SK-N-SH (cell line): ENCODE results near the gene ARHGAP21. TPM values are rescaled to one million over a fixed set of nuclear protein-coding genes. Genes with fewer than 3 reads are reported as not detected.

Experiments used
- CTCF ChIA-PET: fragments of 300-600, 350-600 bp; formaldehyde crosslinking; extraction: SDS; loops from one replicate; lab custom pipeline; 2021; lab: Yijun Ruan, JAX
- POLR2A ChIA-PET: fragments of 350-600 bp; sonication (Branson Sonifier 250); formaldehyde crosslinking; extraction: SDS; loops from one replicate; lab custom pipeline; 2020; ENCODE audit warnings: antibody characterized with exemption, inconsistent platforms; lab: Yijun Ruan, JAX
- DNase-seq: peaks from one replicate; pipeline ENCODE4 v3.0.0; 2012
- H2AFZ ChIP-seq: fragments of 200-600 bp; sonication (generic); 2 replicates; pipeline ENCODE4 v1.8.1; 2016; ENCODE audit warnings: antibody characterized with exemption, mild to moderate bottlenecking, low read depth
- H3F3A ChIP-seq: fragments of 200-600 bp; sonication (generic); replicated peaks from 2 replicates; pipeline ENCODE3; 2016; ENCODE audit warnings: antibody characterized with exemption, mild to moderate bottlenecking; ENCODE audit not compliant: insufficient read depth
- H3K27ac ChIP-seq, 2 experiments: fragments of 200-500 bp in 1 of 2; fragments of 200-600 bp in 1 of 2; sonication (Bioruptor generic) in 1 of 2; sonication (generic), shearing (Covaris generic) in 1 of 2; 2 replicates each; pipeline versions ENCODE4 v1.5.1 to v1.6.1; 2014 to 2016; ENCODE audit warnings: low read depth in 2 of 2, inconsistent platforms in 1 of 2, low read length in 1 of 2, mild to moderate bottlenecking in 1 of 2, mixed read lengths in 1 of 2
- H3K27me3 ChIP-seq: fragments of 200-600 bp; sonication (generic), shearing (Covaris generic); 2 replicates; pipeline ENCODE4 v1.6.1; 2016; ENCODE audit warnings: mixed run types; ENCODE audit not compliant: insufficient read depth
- H3K36me3 ChIP-seq, 2 experiments: fragments of 200-500 bp in 1 of 2; fragments of 200-600 bp in 1 of 2; sonication (Bioruptor generic) in 1 of 2; sonication (generic) in 1 of 2; replicated peaks in 1 of 2; 2 replicates each; pipeline versions ENCODE3 to v1.5.1; 2014 to 2016; ENCODE audit warnings: low read length in 1 of 2, mild to moderate bottlenecking in 1 of 2; ENCODE audit not compliant: insufficient read depth in 2 of 2, control insufficient read depth in 1 of 2
- H3K4me1 ChIP-seq, 2 experiments: fragments of 200-500 bp in 1 of 2; fragments of 200-600 bp in 1 of 2; sonication (Bioruptor generic) in 1 of 2; sonication (generic), shearing (Covaris generic) in 1 of 2; 2 replicates each; pipeline versions ENCODE4 v1.5.1 to v1.6.1; 2014 to 2016; ENCODE audit warnings: low read depth in 1 of 2, low read length in 1 of 2, mixed run types in 1 of 2; ENCODE audit not compliant: insufficient read depth in 2 of 2, control insufficient read depth in 1 of 2
- H3K4me2 ChIP-seq: fragments of 200-600 bp; sonication (generic), shearing (Covaris generic); 2 replicates; pipeline ENCODE4 v1.6.1; 2017; ENCODE audit warnings: mixed run types
- H3K4me3 ChIP-seq, 2 experiments: fragments of 200-500 bp in 1 of 2; fragments of 200-600 bp in 1 of 2; sonication (Bioruptor generic) in 1 of 2; sonication (generic), shearing (Covaris generic) in 1 of 2; 2 replicates each; pipeline versions ENCODE4 v1.5.1 to v1.8.1; 2014 to 2016; ENCODE audit warnings: low read depth in 2 of 2, inconsistent platforms in 1 of 2, low read length in 1 of 2, mild to moderate bottlenecking in 1 of 2, mixed read lengths in 1 of 2, moderate library complexity in 1 of 2
- H3K79me2 ChIP-seq: fragments of 200-600 bp; sonication (generic); 2 replicates; pipeline ENCODE4 v1.8.1; 2017; ENCODE audit warnings: mild to moderate bottlenecking; ENCODE audit not compliant: insufficient read depth
- H3K9ac ChIP-seq: fragments of 200-600 bp; sonication (generic); 2 replicates; pipeline ENCODE4 v1.6.1; 2017; ENCODE audit warnings: mixed run types
- H3K9me2 ChIP-seq: fragments of 200-600 bp; sonication (generic); 2 replicates; pipeline ENCODE4 v1.6.1; 2017; ENCODE audit warnings: mixed run types
- H3K9me3 ChIP-seq: fragments of 200-600 bp; sonication (generic); 2 replicates; pipeline ENCODE4 v1.6.1; 2017; ENCODE audit warnings: mixed run types, mild to moderate bottlenecking, moderate library complexity
- H4K20me1 ChIP-seq: fragments of 200-600 bp; sonication (generic); 2 replicates; pipeline ENCODE4 v1.6.1; 2017; ENCODE audit warnings: mild to moderate bottlenecking, mixed run types; ENCODE audit not compliant: insufficient read depth
- ELF1 ChIP-seq: IDR thresholded peaks from 2 replicates; pipeline ENCODE4 v1.4.0; 2012
- EP300 ChIP-seq, 2 experiments: IDR thresholded peaks; 2 replicates each; pipeline versions ENCODE4 v1.4.0 to v1.6.1; 2012; ENCODE audit warnings: borderline replicate concordance in 1 of 2, low read depth in 1 of 2, low read length in 1 of 2
- EZH2phosphoT487 ChIP-seq: fragments of 200-600 bp; sonication (generic); IDR thresholded peaks from 2 replicates; pipeline ENCODE4 v1.6.1; 2017; ENCODE audit warnings: low read depth, mixed run types, mild to moderate bottlenecking, antibody characterized with exemption, moderate library complexity, borderline replicate concordance
- FOSL2 ChIP-seq: IDR thresholded peaks from 2 replicates; pipeline ENCODE4 v1.4.0; 2012; ENCODE audit warnings: low read depth, mild to moderate bottlenecking, moderate library complexity, borderline replicate concordance
- FOXJ3 ChIP-seq: sonication (generic); formaldehyde crosslinking; IDR thresholded peaks from 2 replicates; pipeline ENCODE4 v1.5.1; 2020; ENCODE audit warnings: mild to moderate bottlenecking, missing genetic modification reagents
- FOXM1 ChIP-seq: IDR thresholded peaks from 2 replicates; pipeline ENCODE4 v1.4.0; 2012; ENCODE audit warnings: low read depth, mild to moderate bottlenecking
- GABPA ChIP-seq: IDR thresholded peaks from 2 replicates; pipeline ENCODE4 v1.4.0; 2012; ENCODE audit warnings: low read depth, mild to moderate bottlenecking
- GATA2 ChIP-seq: sonication (generic); formaldehyde crosslinking; IDR thresholded peaks from 2 replicates; pipeline ENCODE4 v1.5.0; 2020; ENCODE audit warnings: mild to moderate bottlenecking, missing genetic modification reagents
- JUND ChIP-seq: IDR thresholded peaks from 2 replicates; pipeline ENCODE4 v1.4.0; 2012
- MAX ChIP-seq: IDR thresholded peaks from 2 replicates; pipeline ENCODE4 v1.4.0; 2012; ENCODE audit warnings: low read depth
- MEF2A ChIP-seq: IDR thresholded peaks from 2 replicates; pipeline ENCODE4 v1.4.0; 2012; ENCODE audit warnings: low read depth, borderline replicate concordance
- MXI1 ChIP-seq: IDR thresholded peaks from 2 replicates; pipeline ENCODE4 v1.6.1; 2012; ENCODE audit warnings: mild to moderate bottlenecking, low read depth, low read length, improper control_type of control experiment
- NFIC ChIP-seq: IDR thresholded peaks from 2 replicates; pipeline ENCODE4 v1.4.0; 2012; ENCODE audit warnings: borderline replicate concordance
- RAD21 ChIP-seq: IDR thresholded peaks from 2 replicates; pipeline ENCODE4 v1.6.1; 2012; ENCODE audit warnings: mild to moderate bottlenecking, low read length
- RFX5 ChIP-seq: IDR thresholded peaks from 2 replicates; pipeline ENCODE4 v1.6.1; 2012; ENCODE audit warnings: mild to moderate bottlenecking, improper control_type of control experiment, low read length
- RXRA ChIP-seq: IDR thresholded peaks from 2 replicates; pipeline ENCODE4 v1.4.0; 2012; ENCODE audit warnings: low read depth, mild to moderate bottlenecking, borderline replicate concordance
- SIN3A ChIP-seq: IDR thresholded peaks from 2 replicates; pipeline ENCODE4 v1.6.1; 2012; ENCODE audit warnings: low read depth, mild to moderate bottlenecking, low read length, moderate library complexity, borderline replicate concordance
- SMC3 ChIP-seq: IDR thresholded peaks from 2 replicates; pipeline ENCODE4 v1.6.1; 2012; ENCODE audit warnings: low read depth, low read length, improper control_type of control experiment
- TCF12 ChIP-seq: IDR thresholded peaks from 2 replicates; pipeline ENCODE4 v1.4.0; 2012
- TEAD4 ChIP-seq: IDR thresholded peaks from 2 replicates; pipeline ENCODE4 v1.4.0; 2012; ENCODE audit warnings: mild to moderate bottlenecking, borderline replicate concordance; ENCODE audit not compliant: insufficient read depth
- WGBS: methylation state at CpG from one replicate; pipeline ENCODE4 v1.1.6; 2017; ENCODE audit warnings: low lambda C conversion rate; 5-methylcytosine and 5-hydroxymethylcytosine counted together
- polyA plus RNA-seq, 3 experiments: library from polyadenylated mRNA; depleted of rRNA; stranded (reverse); fragments of >200 nt; gene quantifications; 2 replicates each; pipeline ENCODE4 v1.2.3, GENCODE V29; 2012
- TF ChIP-seq, protein P1 (sequence below): IDR thresholded peaks from 2 replicates; pipeline ENCODE4 v1.4.0; 2012; ENCODE audit warnings: low read depth, borderline replicate concordance
- TF ChIP-seq, protein P2 (sequence below): IDR thresholded peaks from 2 replicates; pipeline ENCODE4; 2012
- TF ChIP-seq, protein P3 (sequence below): fragments of 200-600 bp; sonication (generic); IDR thresholded peaks from 2 replicates; pipeline ENCODE4 v1.6.1; 2017; ENCODE audit warnings: antibody characterized with exemption, mild to moderate bottlenecking, moderate library complexity
- TF ChIP-seq, protein P4 (sequence below): IDR thresholded peaks from 2 replicates; pipeline ENCODE4 v1.4.0; 2012; ENCODE audit warnings: low read depth, borderline replicate concordance

The ARHGAP21 gene
- polyA plus RNA-seq, 1 of the 3 experiments (the other 2 are of a cell fraction) = 27.8 TPM

GRCh38 chr10:24639124-24639523, 84.6 kb downstream of the ARHGAP21 start (continued):
- TF ChIP-seq, protein P1, sequence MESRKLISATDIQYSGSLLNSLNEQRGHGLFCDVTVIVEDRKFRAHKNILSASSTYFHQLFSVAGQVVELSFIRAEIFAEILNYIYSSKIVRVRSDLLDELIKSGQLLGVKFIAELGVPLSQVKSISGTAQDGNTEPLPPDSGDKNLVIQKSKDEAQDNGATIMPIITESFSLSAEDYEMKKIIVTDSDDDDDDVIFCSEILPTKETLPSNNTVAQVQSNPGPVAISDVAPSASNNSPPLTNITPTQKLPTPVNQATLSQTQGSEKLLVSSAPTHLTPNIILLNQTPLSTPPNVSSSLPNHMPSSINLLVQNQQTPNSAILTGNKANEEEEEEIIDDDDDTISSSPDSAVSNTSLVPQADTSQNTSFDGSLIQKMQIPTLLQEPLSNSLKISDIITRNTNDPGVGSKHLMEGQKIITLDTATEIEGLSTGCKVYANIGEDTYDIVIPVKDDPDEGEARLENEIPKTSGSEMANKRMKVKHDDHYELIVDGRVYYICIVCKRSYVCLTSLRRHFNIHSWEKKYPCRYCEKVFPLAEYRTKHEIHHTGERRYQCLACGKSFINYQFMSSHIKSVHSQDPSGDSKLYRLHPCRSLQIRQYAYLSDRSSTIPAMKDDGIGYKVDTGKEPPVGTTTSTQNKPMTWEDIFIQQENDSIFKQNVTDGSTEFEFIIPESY = no peak
- TF ChIP-seq RAD21 (no peak), FOXM1 (no peak), GATA2 (CRISPR knock-in tag) (no peak), TCF12 (no peak), GABPA (no peak), EP300 (IDR thresholded peaks at IDR 0.05; ENCODE audit: borderline replicate concordance in 1 of 2, low read depth in 1 of 2, low read length in 1 of 2) (no peak), MEF2A (no peak), RFX5 (no peak), MXI1 (no peak), TEAD4 (no peak)
- TF ChIP-seq, protein P2, sequence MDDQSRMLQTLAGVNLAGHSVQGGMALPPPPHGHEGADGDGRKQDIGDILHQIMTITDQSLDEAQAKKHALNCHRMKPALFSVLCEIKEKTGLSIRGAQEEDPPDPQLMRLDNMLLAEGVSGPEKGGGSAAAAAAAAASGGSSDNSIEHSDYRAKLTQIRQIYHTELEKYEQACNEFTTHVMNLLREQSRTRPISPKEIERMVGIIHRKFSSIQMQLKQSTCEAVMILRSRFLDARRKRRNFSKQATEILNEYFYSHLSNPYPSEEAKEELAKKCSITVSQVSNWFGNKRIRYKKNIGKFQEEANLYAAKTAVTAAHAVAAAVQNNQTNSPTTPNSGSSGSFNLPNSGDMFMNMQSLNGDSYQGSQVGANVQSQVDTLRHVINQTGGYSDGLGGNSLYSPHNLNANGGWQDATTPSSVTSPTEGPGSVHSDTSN = no peak
- TF ChIP-seq, protein P3, sequence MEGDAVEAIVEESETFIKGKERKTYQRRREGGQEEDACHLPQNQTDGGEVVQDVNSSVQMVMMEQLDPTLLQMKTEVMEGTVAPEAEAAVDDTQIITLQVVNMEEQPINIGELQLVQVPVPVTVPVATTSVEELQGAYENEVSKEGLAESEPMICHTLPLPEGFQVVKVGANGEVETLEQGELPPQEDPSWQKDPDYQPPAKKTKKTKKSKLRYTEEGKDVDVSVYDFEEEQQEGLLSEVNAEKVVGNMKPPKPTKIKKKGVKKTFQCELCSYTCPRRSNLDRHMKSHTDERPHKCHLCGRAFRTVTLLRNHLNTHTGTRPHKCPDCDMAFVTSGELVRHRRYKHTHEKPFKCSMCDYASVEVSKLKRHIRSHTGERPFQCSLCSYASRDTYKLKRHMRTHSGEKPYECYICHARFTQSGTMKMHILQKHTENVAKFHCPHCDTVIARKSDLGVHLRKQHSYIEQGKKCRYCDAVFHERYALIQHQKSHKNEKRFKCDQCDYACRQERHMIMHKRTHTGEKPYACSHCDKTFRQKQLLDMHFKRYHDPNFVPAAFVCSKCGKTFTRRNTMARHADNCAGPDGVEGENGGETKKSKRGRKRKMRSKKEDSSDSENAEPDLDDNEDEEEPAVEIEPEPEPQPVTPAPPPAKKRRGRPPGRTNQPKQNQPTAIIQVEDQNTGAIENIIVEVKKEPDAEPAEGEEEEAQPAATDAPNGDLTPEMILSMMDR = no peak

DNA sequence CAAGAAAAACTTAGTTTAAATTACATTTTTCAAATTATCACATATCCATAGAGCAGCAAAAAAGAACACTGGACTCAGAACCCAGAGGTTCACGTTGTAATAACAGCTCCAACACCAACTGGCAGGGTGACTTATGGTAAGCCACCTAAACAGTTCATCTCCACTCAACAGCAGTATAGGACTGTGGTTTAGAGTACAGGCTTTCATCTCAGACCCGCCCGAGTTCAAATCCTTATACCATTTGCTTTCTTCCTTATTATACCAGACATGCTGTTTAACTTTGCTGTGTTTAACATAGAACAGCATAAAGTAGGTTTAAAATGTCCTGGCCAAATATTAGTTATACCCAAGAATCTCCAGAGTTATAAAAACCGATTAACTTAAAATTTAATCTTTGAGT, 97.9 kb downstream of the ARHGAP21 start:
- Histone ChIP-seq H3K9ac (no peak overlapping the region), H3K4me3 (no peak overlapping the region), H3K4me2 (no peak overlapping the region), H3F3A (peaks cover 10% of the 10 kb centered on the region), H4K20me1 (0 out of 2 replicates have a peak, but pooled peaks cover 5% of the 10 kb centered on the region), H3K79me2 (0 out of 2 replicates have a peak, but pooled peaks cover 5% of the 10 kb centered on the region), H3K36me3 (peaks cover 6 to 23% of the 10 kb centered on the region in 2 experiments), H3K27ac (no peak overlapping the region), H3K9me3 (no peaks in the 10 kb centered on the region), H3K4me1 (peaks cover 0 to 8% of the 10 kb centered on the region in 2 experiments; a peak in 2 of 4 replicates), H3K27me3 (no peaks in the 10 kb centered on the region), H2AFZ (no peak overlapping the region), H3K9me2 (no peaks in the 10 kb centered on the region)
- POLR2A ChIA-PET = no interaction called here
- no peak for TF ChIP-seq SIN3A
- no peak for TF ChIP-seq SMC3
- TF ChIP-seq FOSL2 = no peak
- no peak for TF ChIP-seq RFX5
- no peak for TF ChIP-seq MEF2A
- TF ChIP-seq FOXJ3 (CRISPR knock-in tag) = no peak
- TF ChIP-seq JUND = no peak
- TF ChIP-seq EZH2phosphoT487 = no peak
- TF ChIP-seq, protein P4, sequence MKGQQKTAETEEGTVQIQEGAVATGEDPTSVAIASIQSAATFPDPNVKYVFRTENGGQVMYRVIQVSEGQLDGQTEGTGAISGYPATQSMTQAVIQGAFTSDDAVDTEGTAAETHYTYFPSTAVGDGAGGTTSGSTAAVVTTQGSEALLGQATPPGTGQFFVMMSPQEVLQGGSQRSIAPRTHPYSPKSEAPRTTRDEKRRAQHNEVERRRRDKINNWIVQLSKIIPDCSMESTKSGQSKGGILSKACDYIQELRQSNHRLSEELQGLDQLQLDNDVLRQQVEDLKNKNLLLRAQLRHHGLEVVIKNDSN = no peak
- TF ChIP-seq ELF1 = no peak
- no peak for TF ChIP-seq MAX
- no peak for TF ChIP-seq RXRA
- no peak for TF ChIP-seq RAD21
- TF ChIP-seq MXI1 = no peak
- TF ChIP-seq NFIC = no peak
- TF ChIP-seq EP300 (IDR thresholded peaks at IDR 0.05; ENCODE audit: borderline replicate concordance in 1 of 2, low read depth in 1 of 2, low read length in 1 of 2) = no peak
- WGBS = 95% methylated on average over 4 of the region's 4 CpGs
- CTCF ChIA-PET = no interaction called here
- DNase-seq = no peak
